HG03097 (cell line): ENCODE results near the gene FOXD4L6.
"Not testable (repeated sequence)": the region's sequence is repeated elsewhere in the genome, so short reads cannot be mapped to it uniquely, and the experiment has no call there.

ENCODE experiments used
- ATAC-seq: cut with Tn5 transposase; IDR thresholded peaks from one replicate; pipeline ENCODE4 v1.9.1; 2021; ENCODE audit not compliant: unreplicated experiment, low FRiP score

The FOXD4L6 gene

GRCh38 chr9:41128581-41128980 is at the start of gene FOXD4L6:
Gene FOXD4L6 (minus strand): TSS chr9:41128681. CDS start chr9:41128383, 298 bp downstream.
- not testable (repeated sequence) for ATAC-seq

- ATAC-seq = not testable (repeated sequence)
These were observed 46.5 kb upstream of the FOXD4L6 start for GRCh38 chr9:41174994-41175393.

- ATAC-seq = not testable (repeated sequence)
These were observed 21.6 kb upstream of the FOXD4L6 start for GRCh38 chr9:41150116-41150515.

GRCh38 chr9:41141878-41142277 is 13.4 kb upstream of the FOXD4L6 start:
- ATAC-seq = not testable (repeated sequence)

- ATAC-seq = not testable (repeated sequence)
These were observed 1.6 kb downstream of the FOXD4L6 start for GRCh38 chr9:41126746-41127446.

- ATAC-seq = not testable (repeated sequence)
These were observed 2.5 kb downstream of the FOXD4L6 start for GRCh38 chr9:41125936-41126335.

GRCh38 chr9:41125109-41125658 is 3.3 kb downstream of the FOXD4L6 start:
- ATAC-seq = not testable (repeated sequence)

GRCh38 chr9:41124250-41125108 is 4.0 kb downstream of the FOXD4L6 start:
- ATAC-seq = not testable (repeated sequence)

GRCh38 chr9:41123812-41124211 is 4.7 kb downstream of the FOXD4L6 start:
- not testable (repeated sequence) for ATAC-seq

GRCh38 chr9:41123396-41123795 is 5.1 kb downstream of the FOXD4L6 start:
- ATAC-seq = not testable (repeated sequence)

- ATAC-seq = not testable (repeated sequence)
These were observed 7.8 kb downstream of the FOXD4L6 start for GRCh38 chr9:41120696-41121095.

- ATAC-seq = not testable (repeated sequence)
These were observed 8.8 kb downstream of the FOXD4L6 start for GRCh38 chr9:41119719-41120118.

GRCh38 chr9:41119311-41119710 is 9.2 kb downstream of the FOXD4L6 start:
- not testable (repeated sequence) for ATAC-seq

- not testable (repeated sequence) for ATAC-seq
These were observed 15.1 kb downstream of the FOXD4L6 start for GRCh38 chr9:41113348-41113747.

GRCh38 chr9:41111414-41111813 is 17.1 kb downstream of the FOXD4L6 start:
- ATAC-seq = not testable (repeated sequence)

GRCh38 chr9:41110913-41111312 is 17.6 kb downstream of the FOXD4L6 start:
- ATAC-seq = not testable (repeated sequence)

GRCh38 chr9:41109253-41109652 is 19.2 kb downstream of the FOXD4L6 start:
- not testable (repeated sequence) for ATAC-seq

GRCh38 chr9:41108816-41109215 is 19.7 kb downstream of the FOXD4L6 start:
- ATAC-seq = not testable (repeated sequence)

GRCh38 chr9:41106472-41107116 is 21.9 kb downstream of the FOXD4L6 start:
- not testable (repeated sequence) for ATAC-seq

- ATAC-seq = not testable (repeated sequence)
These were observed 22.8 kb downstream of the FOXD4L6 start for GRCh38 chr9:41105557-41106253.
